HG03108 (cell line): ENCODE results near the gene OSBPL8.
"Not testable (repeated sequence)": the region's sequence is repeated elsewhere in the genome, so short reads cannot be mapped to it uniquely, and the experiment has no call there.

ENCODE experiments used
- ATAC-seq: cut with Tn5 transposase; IDR thresholded peaks from one replicate; pipeline ENCODE4 v1.9.1; 2021; ENCODE audit warnings: moderate library complexity; ENCODE audit not compliant: unreplicated experiment

Gene OSBPL8

GRCh38 chr12:76478045-76478444, 81.5 kb downstream of the OSBPL8 start:
- no peak for ATAC-seq

DNA sequence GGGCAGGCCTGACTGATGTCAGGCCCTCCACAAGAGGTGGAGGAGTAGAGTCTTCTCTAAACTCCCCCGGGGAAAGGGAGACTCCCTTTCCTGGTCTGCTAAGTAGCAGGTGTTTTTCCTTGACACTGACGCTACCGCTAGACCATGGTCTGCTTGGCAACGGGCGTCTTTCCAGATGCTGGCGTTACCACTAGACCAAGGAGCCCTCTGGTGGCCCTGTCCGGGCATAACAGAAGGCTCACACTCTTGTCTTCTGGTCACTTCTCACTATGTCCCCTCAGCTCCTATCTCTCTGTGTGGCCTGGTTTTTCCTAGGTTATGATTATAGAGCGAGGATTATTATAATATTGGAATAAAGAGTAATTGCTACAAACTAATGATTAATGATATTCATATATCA, 86.7 kb downstream of the OSBPL8 start:
- not testable (repeated sequence) for ATAC-seq

DNA sequence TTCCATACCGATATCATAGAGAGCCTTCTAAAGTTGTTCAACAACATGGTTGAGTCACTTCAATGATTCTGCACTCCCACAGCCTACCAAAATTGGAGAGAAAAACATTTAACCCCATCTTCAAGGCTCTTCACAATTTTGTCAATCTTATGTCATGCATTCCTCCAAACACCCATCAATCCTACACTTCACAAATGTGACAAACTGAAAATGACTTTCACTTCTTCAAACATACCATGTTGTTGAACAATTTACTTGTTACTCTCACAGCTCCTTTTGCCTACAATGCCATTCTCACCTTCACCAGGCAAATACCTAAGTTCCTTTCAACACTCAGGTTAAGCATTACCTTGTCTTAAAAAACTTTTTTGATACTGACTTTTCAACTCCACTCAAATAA, 88.0 kb downstream of the OSBPL8 start:
- no peak for ATAC-seq

DNA sequence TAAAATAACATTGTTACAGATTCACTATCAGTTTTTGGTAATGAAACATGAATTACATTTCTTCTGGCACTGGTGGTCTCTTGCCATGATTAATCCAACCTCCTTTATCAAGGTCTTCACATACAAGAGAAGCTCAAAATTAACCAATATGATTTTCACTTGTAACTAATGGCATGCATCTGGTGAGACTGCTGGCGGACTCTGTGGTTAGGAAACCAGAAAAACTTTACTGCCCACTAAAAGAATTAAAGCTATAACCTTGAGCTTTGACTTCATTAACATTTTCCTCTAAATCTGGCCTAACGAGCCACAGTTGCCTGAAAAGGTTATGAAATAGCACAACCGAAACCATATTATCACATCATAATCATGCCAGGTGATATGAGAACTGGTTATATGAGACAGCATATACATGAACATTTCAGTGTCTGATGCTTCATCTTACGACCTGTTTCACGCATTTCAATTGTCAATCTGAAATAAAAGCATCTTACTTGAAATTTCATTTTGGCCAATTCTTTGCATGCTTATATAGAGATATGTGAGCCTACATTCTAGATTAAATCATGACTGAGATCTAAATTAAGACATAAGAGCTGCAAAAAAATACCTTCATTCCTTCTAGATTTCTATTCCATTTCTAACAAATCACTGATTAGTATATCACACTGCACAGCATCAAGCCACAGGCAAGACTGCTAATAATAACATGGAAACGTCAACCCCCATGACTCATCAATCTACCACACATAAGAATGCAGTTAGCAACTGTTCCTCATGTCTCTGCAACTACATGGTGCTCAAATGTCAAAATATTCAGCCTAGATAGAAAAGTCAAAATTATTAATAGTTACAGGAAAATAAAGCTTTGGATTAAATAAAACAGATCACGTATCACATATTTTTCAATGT, 89.3 kb downstream of the OSBPL8 start:
- peak; percentile 73 for ATAC-seq

DNA sequence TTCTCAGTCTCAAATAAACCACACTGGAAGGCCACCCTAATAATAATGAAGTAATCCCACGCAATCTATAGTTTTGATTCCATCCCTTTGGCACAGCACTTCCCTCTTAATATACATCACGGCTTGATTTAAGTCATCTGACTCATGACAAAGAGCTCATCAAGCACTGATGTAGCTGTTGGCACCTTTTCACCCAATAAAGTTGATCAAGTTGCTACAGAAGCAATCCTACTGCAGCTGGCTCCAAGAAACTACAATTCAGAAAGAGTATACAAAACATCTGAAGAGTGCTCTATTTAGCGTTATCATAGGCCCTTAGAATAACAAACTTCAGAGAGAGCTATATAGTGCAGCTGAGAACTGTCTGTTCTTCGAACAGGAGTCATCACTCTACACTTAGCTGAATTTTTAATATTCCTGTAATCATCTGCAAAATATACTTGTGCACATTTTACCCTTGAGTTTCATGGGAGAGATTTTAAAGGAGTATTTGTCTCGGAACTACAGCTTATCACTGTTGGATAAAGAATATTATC, 94.9 kb downstream of the OSBPL8 start:
- ATAC-seq: no peak

GRCh38 chr12:76462668-76463224, 96.8 kb downstream of the OSBPL8 start:
- ATAC-seq: no peak

DNA sequence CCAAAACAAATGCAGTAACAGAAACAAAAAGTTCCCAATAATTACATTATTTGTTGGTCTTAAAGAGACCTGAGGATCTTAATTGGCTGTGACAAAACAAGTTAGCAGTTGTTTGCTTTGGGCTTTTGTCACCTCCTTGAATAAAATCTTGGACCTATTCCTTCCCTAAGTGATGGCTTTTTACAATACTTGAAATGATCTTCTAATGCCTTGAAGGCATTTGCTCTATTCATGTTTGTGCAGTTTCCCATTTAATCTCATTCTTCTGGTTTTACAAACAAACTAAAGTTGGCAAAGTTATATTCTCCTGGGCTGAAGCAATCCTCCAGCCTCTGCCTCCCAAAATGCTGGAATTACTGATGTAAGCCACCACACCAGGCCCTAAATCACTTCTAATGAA, 98.8 kb downstream of the OSBPL8 start:
- ATAC-seq: no peak

DNA sequence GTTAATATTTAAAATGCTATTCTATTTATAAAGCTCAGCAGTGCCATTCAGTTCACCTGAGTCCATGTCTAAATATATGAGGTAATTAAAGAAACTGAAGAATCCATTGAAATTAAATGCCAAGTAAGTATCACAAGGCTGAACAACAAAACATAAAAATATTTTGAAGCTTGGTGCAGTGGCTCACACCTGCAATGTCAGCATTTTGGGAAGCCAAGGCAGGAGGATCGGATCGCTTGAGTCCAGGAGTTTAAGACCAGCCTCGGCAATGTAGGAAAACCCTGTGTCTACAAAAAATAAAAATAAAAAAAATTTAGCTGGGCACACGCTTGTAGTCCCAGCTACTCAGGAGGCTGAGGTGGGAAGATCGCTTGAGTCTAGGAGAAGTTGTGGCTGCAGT, 101.8 kb downstream of the OSBPL8 start:
- ATAC-seq: no peak

DNA sequence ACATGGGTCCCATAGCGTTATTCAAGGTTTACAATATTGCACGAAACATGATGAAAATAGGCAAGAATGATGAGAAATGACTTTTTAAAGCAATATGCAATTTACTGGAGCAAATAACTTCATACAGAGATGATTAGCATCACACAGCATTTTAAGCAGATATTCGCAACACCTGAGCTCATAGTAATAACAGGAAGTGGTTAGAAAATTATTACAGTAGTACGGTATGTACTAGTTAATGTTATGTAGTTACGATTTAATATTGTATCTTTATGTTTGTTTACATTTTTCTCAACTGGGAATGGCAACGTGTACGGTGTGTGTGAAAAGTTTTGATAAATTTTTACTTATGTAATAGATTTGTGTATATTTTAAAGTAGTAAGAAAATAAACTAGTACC, 102.6 kb downstream of the OSBPL8 start:
- ATAC-seq: no peak

DNA sequence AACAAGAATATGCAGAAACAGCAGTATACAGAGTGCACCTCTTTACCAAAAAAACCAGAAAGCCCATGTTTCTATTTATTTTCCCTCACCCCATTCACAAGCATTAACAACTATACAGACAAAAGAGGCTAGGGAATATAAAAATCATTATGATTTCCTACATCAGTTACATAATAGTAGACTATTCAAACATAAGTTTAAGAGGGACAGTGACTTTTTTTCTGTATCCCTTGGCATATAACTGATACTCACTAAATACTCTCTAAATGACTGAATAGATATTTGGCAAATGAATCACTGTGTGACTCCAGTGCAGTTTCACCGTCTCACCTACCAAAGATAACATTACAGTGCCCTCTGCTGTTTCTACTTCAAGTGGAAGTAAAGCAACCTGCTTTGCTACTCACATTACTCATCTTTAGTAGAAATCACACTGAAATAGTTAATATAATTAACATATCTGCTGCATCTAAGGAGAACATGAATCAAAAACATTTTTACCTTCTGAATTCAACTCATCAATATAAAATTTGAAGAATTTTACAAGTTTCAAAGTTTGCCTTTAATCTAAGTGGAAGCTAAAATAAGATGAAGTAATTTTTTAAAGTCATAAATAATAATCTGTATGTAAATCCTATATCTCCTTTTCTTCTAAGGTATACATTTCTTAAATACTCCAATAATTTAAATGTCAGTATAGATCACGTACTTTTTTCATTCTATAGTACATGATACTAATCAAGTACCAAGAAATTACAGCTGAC, 103.8 kb downstream of the OSBPL8 start:
- ATAC-seq: peak; percentile 91

DNA sequence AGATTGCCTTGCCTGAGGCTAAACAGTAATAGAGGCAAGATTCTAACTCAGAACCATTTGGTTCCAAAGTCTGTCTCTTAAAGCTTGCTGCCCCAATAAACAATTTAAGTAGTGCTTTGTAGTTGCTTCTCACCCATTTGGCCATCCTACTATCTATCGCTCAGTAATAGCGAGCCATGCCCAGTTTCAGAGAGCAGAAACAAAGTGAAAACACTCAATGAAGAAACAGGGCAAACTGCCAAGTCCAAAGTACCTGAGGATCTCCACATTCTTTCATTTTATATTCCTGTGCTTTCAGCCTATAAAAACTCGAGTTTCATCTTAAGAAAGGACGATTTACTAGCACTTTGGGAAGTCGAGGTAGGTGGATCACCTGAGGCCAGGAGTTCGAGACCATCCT, 108.0 kb downstream of the OSBPL8 start:
- ATAC-seq: no peak

GRCh38 chr12:76450690-76451089, 108.9 kb downstream of the OSBPL8 start:
- no peak for ATAC-seq

DNA sequence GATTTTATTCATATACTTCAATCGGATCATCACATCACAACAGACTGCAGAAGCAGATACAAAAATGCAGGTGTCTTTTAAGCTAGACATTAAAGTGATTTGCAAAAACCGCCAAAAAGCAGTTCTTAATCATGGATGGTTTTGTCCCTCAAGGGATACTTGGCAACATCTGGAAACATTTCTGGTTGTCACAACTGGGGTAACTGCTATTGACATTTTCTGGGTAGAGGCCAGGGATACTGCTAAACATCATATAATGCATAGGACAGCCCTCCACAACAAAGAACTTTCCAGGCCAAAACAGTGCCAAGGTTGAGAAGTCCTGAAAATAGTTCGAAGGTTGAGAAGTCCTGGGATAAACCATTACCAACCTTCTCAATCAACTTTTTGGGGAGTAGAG, 109.6 kb downstream of the OSBPL8 start:
- no peak for ATAC-seq

DNA sequence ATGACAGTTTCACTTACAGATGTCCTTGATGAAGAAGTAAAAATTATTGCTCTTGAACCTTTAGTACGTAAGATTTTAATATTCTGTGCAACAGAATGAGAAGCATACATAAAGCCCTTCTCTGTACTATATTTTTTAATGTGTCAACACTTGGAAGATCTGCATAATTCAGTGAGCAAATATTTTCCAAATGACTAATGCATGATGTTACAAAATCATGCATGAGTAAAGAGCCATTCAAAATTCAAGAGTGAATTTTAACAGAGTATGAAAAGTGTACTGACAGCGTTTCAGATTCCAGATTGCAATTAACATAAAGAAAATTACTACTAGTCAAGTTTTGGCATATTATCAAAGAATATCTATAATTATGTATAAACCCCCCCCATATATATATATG, 110.0 kb downstream of the OSBPL8 start:
- ATAC-seq: no peak

GRCh38 chr12:76449016-76449415, 110.6 kb downstream of the OSBPL8 start:
- no peak for ATAC-seq

- no peak for ATAC-seq
Measured at GRCh38 chr12:76446090-76446489, 113.5 kb downstream of the OSBPL8 start.

GRCh38 chr12:76445462-76445861, 114.1 kb downstream of the OSBPL8 start:
- ATAC-seq: no peak

DNA sequence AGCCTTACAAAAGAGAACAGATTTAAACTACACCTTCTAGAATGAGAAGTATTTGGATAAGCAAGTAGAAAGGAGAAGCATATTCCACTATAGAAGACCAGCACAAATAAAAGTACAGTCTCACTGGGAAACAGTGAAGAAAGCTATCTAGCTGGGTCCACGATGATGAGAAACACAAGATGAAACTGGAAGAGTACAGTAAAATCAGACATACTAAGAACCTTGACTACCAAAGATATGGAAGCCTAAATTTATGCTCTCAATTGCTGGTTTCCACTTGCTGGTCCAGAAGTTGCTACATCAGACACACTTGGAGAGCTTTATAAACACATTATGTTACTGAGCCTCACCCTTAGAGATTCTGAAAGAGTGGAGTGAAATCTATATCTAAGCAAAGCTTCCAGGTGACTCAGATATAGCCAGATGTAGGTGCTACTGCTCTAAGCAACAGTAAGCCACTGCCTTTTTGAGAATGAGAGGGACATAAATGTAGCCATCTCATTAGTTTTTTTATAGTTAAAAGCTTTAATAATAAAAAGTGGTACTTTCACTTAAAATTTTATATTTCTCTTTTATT, 115.1 kb downstream of the OSBPL8 start:
- ATAC-seq: no peak

GRCh38 chr12:76441016-76441415, 118.6 kb downstream of the OSBPL8 start:
- ATAC-seq: no peak

DNA sequence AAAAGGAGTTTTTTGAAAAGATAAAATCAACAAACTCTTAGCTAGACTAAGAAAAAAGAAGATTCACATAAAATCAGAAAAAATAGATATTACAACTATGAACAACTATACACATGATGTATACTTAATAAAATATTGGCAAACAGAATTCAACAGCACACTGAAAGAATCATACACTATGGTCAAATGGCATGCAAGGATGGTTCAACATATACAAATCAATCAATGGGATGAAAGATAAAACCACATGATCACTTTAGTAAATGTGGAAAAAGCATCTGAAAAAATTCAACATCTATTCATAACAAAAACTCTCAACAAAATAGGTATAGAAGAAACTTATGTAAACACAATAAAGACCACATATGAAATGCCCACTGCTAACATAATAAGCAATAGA, 126.8 kb downstream of the OSBPL8 start:
- no peak for ATAC-seq

GRCh38 chr12:76428117-76428516, 131.5 kb downstream of the OSBPL8 start:
- no peak for ATAC-seq
